H9 (cell line): ENCODE results near the gene KRTAP10-8. TPM values are rescaled to one million over a fixed set of nuclear protein-coding genes. Genes with fewer than 3 reads are reported as not detected.

Experiments
- DNase-seq: peaks from one replicate; pipeline ENCODE4 v3.0.0-alpha.2; 2017
- H2AFZ ChIP-seq: one replicate; pipeline ENCODE4 v1.6.1; 2013; ENCODE audit warnings: mild to moderate bottlenecking, low read length, control low read depth, moderate library complexity
- H2AK5ac ChIP-seq: 2 replicates; pipeline ENCODE4 v1.6.1; 2013; ENCODE audit warnings: low read length, control low read depth, mixed read lengths; ENCODE audit not compliant: insufficient read length
- H2BK120ac ChIP-seq: one replicate; pipeline ENCODE4 v1.6.1; 2013; ENCODE audit warnings: low read depth, mild to moderate bottlenecking, low read length, control low read depth, inconsistent platforms; ENCODE audit not compliant: poor library complexity, severe bottlenecking
- H2BK12ac ChIP-seq: 2 replicates; pipeline ENCODE4 v1.6.1; 2013; ENCODE audit warnings: low read length, control low read depth, mixed read lengths, low read depth; ENCODE audit not compliant: insufficient read length
- H2BK15ac ChIP-seq: 2 replicates; pipeline ENCODE4 v1.6.1; 2013; ENCODE audit warnings: low read depth, low read length, control low read depth
- H2BK20ac ChIP-seq: one replicate; pipeline ENCODE4 v1.6.1; 2013; ENCODE audit warnings: low read depth, mild to moderate bottlenecking, low read length, control low read depth, inconsistent platforms; ENCODE audit not compliant: poor library complexity, severe bottlenecking
- H2BK5ac ChIP-seq: 2 replicates; pipeline ENCODE4 v1.6.1; 2013; ENCODE audit warnings: low read length, control low read depth, mixed read lengths; ENCODE audit not compliant: insufficient read length
- H3K14ac ChIP-seq: 2 replicates; pipeline ENCODE4 v1.6.1; 2013; ENCODE audit warnings: low read length, control low read depth; ENCODE audit not compliant: insufficient read depth
- H3K18ac ChIP-seq: 2 replicates; pipeline ENCODE4 v1.6.1; 2013; ENCODE audit warnings: low read depth, mild to moderate bottlenecking, mixed read lengths, low read length, control low read depth; ENCODE audit not compliant: insufficient read length
- H3K23ac ChIP-seq: 2 replicates; pipeline ENCODE4 v1.6.1; 2013; ENCODE audit warnings: low read length, control low read depth, mixed read lengths, low read depth; ENCODE audit not compliant: insufficient read length
- H3K23me2 ChIP-seq: 2 replicates; pipeline ENCODE4 v1.6.1; 2013; ENCODE audit warnings: low read depth, mild to moderate bottlenecking, mixed read lengths, low read length, control low read depth; ENCODE audit not compliant: insufficient read length, poor library complexity, severe bottlenecking
- H3K27ac ChIP-seq: 2 replicates; pipeline ENCODE4 v1.5.1; 2013; ENCODE audit warnings: low read length, control low read depth, mixed read lengths, low read depth; ENCODE audit not compliant: insufficient read length
- H3K27me3 ChIP-seq: 2 replicates; pipeline ENCODE4 v1.6.1; 2013; ENCODE audit warnings: low read length, control low read depth, inconsistent platforms; ENCODE audit not compliant: insufficient read depth
- H3K4ac ChIP-seq: 2 replicates; pipeline ENCODE4 v1.6.1; 2013; ENCODE audit warnings: low read depth, mild to moderate bottlenecking, control low read depth, inconsistent platforms, low read length, moderate library complexity
- H3K4me1 ChIP-seq: 2 replicates; pipeline ENCODE4 v1.6.1; 2013; ENCODE audit warnings: low read length, control low read depth, inconsistent platforms; ENCODE audit not compliant: insufficient read depth
- H3K4me2 ChIP-seq: 2 replicates; pipeline ENCODE4 v1.6.1; 2013; ENCODE audit warnings: low read length, control low read depth, mixed read lengths; ENCODE audit not compliant: insufficient read length, insufficient read depth
- H3K56ac ChIP-seq: 2 replicates; pipeline ENCODE4 v1.6.1; 2013; ENCODE audit warnings: low read depth, mild to moderate bottlenecking, mixed read lengths, low read length, control low read depth; ENCODE audit not compliant: insufficient read length
- H3K79me1 ChIP-seq: 2 replicates; pipeline ENCODE4 v1.6.1; 2013; ENCODE audit warnings: low read depth, mild to moderate bottlenecking, moderate library complexity, low read length, control low read depth, inconsistent platforms; ENCODE audit not compliant: insufficient read depth, poor library complexity, severe bottlenecking
- H3K79me2 ChIP-seq: 2 replicates; pipeline ENCODE4 v1.6.1; 2013; ENCODE audit warnings: low read length, control low read depth, inconsistent platforms; ENCODE audit not compliant: insufficient read depth
- H3K9ac ChIP-seq: 2 replicates; pipeline ENCODE4 v1.6.1; 2013; ENCODE audit warnings: low read length, control low read depth, mixed read lengths; ENCODE audit not compliant: insufficient read length; ENCODE audit errors: extremely low read depth
- H3K9me3 ChIP-seq: one replicate; pipeline ENCODE4 v1.6.1; 2013; ENCODE audit warnings: low read depth, low read length, inconsistent platforms; ENCODE audit not compliant: control insufficient read depth
- H3T11ph ChIP-seq: one replicate; pipeline ENCODE4 v1.6.1; 2013; ENCODE audit warnings: mild to moderate bottlenecking, low read length, control low read depth, inconsistent platforms
- H4K20me1 ChIP-seq: one replicate; pipeline ENCODE4 v1.6.1; 2013; ENCODE audit not compliant: control insufficient read depth, insufficient read length, insufficient read depth
- H4K5ac ChIP-seq: 2 replicates; pipeline ENCODE4 v1.6.1; 2013; ENCODE audit warnings: low read depth, mild to moderate bottlenecking, mixed read lengths, low read length, control low read depth; ENCODE audit not compliant: insufficient read length
- H4K8ac ChIP-seq: replicated peaks from 2 replicates; pipeline ENCODE4 v1.6.1; 2013; ENCODE audit warnings: low read length, control low read depth, mixed read lengths, low read depth; ENCODE audit not compliant: insufficient read length
- H4K91ac ChIP-seq: 2 replicates; pipeline ENCODE4 v1.6.1; 2013; ENCODE audit warnings: low read depth, mild to moderate bottlenecking, moderate library complexity, mixed read lengths, low read length, control low read depth; ENCODE audit not compliant: insufficient read length
- H3K27ac Mint-ChIP-seq, 3 experiments: 2 replicates in 2 of 3; 3 replicates in 1 of 3; pipeline ENCODE4 v1.8.0; 2020 to 2021; ENCODE audit warnings: mixed read lengths in 3 of 3, mild to moderate bottlenecking in 1 of 3, moderate library complexity in 1 of 3
- H3K27me3 Mint-ChIP-seq: 2 replicates; pipeline ENCODE4 v1.8.0; 2021; ENCODE audit warnings: low read depth, mild to moderate bottlenecking, moderate library complexity, mixed read lengths
- H3K36me3 Mint-ChIP-seq, 3 experiments: 2 replicates in 2 of 3; 3 replicates in 1 of 3; pipeline ENCODE4 v1.8.0; 2020 to 2021; ENCODE audit warnings: low read depth in 3 of 3, mixed read lengths in 3 of 3; ENCODE audit not compliant: insufficient read depth in 1 of 3
- H3K4me1 Mint-ChIP-seq, 2 experiments: 2 replicates each; pipeline ENCODE4 v1.8.0; 2020; ENCODE audit warnings: mixed read lengths in 2 of 2
- H3K4me3 Mint-ChIP-seq, 2 experiments: 2 replicates in 1 of 2; 3 replicates in 1 of 2; pipeline ENCODE4 v1.8.0; 2020 to 2021; ENCODE audit warnings: mild to moderate bottlenecking in 2 of 2, mixed read lengths in 2 of 2, moderate library complexity in 1 of 2
- H3K9me3 Mint-ChIP-seq, 2 experiments: 2 replicates in 1 of 2; 3 replicates in 1 of 2; pipeline ENCODE4 v1.8.0; 2020; ENCODE audit warnings: mild to moderate bottlenecking in 2 of 2, mixed read lengths in 2 of 2, moderate library complexity in 1 of 2
- WGBS: extraction: QIAGEN DNeasy Blood & Tissue Kit; methylation state at CpG from one replicate; pipeline ENCODE4 v1.1.7; 2013; ENCODE audit warnings: missing lambda C conversion rate, low lambda C conversion rate, mixed read lengths; ENCODE audit not compliant: insufficient read length; ENCODE audit errors: extremely low coverage; 5-methylcytosine and 5-hydroxymethylcytosine counted together
- total RNA-seq: library from RNA; stranded (reverse); gene quantifications from 2 replicates; pipeline ENCODE4 v1.2.1, GENCODE V29; 2021
- TF ChIP-seq, protein P1 (sequence below): fragments of 200-600 bp; sonication (generic); conservative IDR thresholded peaks from 3 replicates; pipeline ENCODE4 v1.8.0; 2021; ENCODE audit warnings: antibody characterized with exemption, mild to moderate bottlenecking

The KRTAP10-8 gene
- total RNA-seq, 1 experiment from 2014 or later, result not detected

DNA sequence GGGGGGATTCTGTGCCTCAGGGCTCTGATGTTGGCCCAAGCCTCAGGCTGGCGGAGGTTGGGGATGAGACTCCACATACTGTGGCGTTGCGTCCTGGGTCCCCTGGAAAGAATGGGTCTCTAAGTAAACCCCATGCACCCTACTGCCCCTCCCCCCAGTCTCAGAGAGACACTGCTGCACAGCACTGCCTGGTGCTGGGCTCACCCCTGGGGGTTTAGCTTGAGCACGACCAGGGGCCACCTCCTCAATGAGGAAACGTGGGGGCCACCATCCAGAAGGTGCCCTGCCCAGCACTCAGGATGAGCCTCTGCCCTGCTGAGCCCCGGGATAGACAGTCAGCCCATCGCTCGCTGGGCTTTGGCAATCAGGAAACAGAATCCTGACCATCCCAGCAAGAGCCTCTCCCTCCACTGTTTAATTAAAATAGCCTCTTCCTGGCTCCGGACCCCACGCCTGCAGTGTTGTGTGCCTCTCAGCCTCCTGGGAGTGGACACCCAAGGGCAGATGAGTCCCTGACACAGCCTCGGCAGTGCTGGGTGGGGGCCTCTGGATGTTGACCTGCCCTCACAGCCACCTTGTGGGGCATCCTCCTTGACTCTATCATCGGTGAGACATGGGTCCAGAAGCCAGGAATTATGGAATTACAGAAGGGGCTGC is 41.9 kb upstream of the KRTAP10-8 start:
- Histone ChIP-seq H2AFZ (no peak overlapping the region), H3K23ac (no peak overlapping the region), H4K91ac (no peak overlapping the region), H3K79me1 (no peaks in the 10 kb centered on the region), H3K79me2 (no peaks in the 10 kb centered on the region), H4K20me1 (no peaks in the 10 kb centered on the region), H3K18ac (no peak overlapping the region), H3K27me3 (no peaks in the 10 kb centered on the region), H4K5ac (no peak overlapping the region), H2BK15ac (no peak overlapping the region), H2BK120ac (no peak overlapping the region), H2BK20ac (no peak overlapping the region), H3K9ac (no peak overlapping the region), H3K4ac (no peak overlapping the region), H2BK12ac (no peak overlapping the region), H3K56ac (no peak overlapping the region), H2BK5ac (no peak overlapping the region), H4K8ac (no peak overlapping the region), H3K4me1 (no peaks in the 10 kb centered on the region), H3K4me2 (no peak overlapping the region), H3K9me3 (no peaks in the 10 kb centered on the region), H3K27ac (no peak overlapping the region), H3K23me2 (no peaks in the 10 kb centered on the region), H3T11ph (no peak overlapping the region), H3K14ac (no peak overlapping the region), H2AK5ac (no peak overlapping the region)
- H3K4me3 Mint-ChIP-seq, result no peak overlapping the region
- H3K27me3 Mint-ChIP-seq, result peaks cover 20% of the 10 kb centered on the region
- no peak for DNase-seq
- WGBS, result no CpG with 5 or more reads among the region's 12 CpGs
- H3K36me3 Mint-ChIP-seq, result peaks cover 3 to 22% (median 3%) of the 10 kb centered on the region in 3 experiments; a peak in 5 of 7 replicates
- TF ChIP-seq, protein P1, sequence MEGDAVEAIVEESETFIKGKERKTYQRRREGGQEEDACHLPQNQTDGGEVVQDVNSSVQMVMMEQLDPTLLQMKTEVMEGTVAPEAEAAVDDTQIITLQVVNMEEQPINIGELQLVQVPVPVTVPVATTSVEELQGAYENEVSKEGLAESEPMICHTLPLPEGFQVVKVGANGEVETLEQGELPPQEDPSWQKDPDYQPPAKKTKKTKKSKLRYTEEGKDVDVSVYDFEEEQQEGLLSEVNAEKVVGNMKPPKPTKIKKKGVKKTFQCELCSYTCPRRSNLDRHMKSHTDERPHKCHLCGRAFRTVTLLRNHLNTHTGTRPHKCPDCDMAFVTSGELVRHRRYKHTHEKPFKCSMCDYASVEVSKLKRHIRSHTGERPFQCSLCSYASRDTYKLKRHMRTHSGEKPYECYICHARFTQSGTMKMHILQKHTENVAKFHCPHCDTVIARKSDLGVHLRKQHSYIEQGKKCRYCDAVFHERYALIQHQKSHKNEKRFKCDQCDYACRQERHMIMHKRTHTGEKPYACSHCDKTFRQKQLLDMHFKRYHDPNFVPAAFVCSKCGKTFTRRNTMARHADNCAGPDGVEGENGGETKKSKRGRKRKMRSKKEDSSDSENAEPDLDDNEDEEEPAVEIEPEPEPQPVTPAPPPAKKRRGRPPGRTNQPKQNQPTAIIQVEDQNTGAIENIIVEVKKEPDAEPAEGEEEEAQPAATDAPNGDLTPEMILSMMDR, result no peak
- H3K27ac Mint-ChIP-seq, result peak overlapping the region in 1 of 3 experiments; percentile 28; a peak in 2 of 7 replicates
- peaks cover 4 to 8% of the 10 kb centered on the region in 2 experiments for H3K4me1 Mint-ChIP-seq
- peaks cover 19 to 20% of the 10 kb centered on the region in 2 experiments for H3K9me3 Mint-ChIP-seq
